Ishikawa (cell line): ENCODE measurements around the gene TPK1.

ENCODE experiments used
- EP300 ChIP-seq: IDR thresholded peaks from 2 replicates; pipeline ENCODE4 v1.6.1; 2012; ENCODE audit warnings: borderline replicate concordance
- NFIC ChIP-seq: IDR thresholded peaks from 2 replicates; pipeline ENCODE4 v1.6.1; 2012
- RAD21 ChIP-seq: IDR thresholded peaks from 2 replicates; pipeline ENCODE4 v1.6.1; 2012; ENCODE audit warnings: low read depth
- TCF12 ChIP-seq: IDR thresholded peaks from 2 replicates; pipeline ENCODE4 v1.6.1; 2012; ENCODE audit warnings: low read depth
- YY1 ChIP-seq: IDR thresholded peaks from 2 replicates; pipeline ENCODE4 v1.6.1; 2012; ENCODE audit warnings: low read depth
- TF ChIP-seq, protein P1 (sequence below): IDR thresholded peaks from 2 replicates; pipeline ENCODE4 v1.6.1; 2012

DNA sequence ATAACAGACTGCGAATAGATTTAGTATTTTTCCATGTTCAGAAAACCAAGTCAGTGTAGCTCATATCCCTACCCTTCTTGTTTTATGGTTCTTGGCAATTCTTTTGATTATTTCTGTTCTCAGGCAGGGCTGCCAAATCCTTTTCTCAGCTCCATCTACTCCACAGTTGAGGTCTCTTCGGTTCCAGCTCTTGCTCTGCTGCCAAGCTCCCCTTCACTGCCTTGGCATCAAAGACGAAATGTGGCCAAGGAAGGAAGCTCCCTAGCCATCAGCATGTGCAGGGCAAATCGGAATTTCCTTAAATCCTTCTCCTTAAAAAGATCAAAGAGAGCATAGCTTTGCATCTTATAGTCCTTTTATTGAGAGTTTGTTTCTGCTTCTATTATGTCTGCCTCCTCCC lies 315.9 kb downstream of the TPK1 start:
- TF ChIP-seq YY1 (no peak), RAD21 (no peak), TCF12 (no peak), EP300 (no peak), NFIC (no peak)
- TF ChIP-seq, protein P1, sequence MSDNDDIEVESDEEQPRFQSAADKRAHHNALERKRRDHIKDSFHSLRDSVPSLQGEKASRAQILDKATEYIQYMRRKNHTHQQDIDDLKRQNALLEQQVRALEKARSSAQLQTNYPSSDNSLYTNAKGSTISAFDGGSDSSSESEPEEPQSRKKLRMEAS: no peak
